ENCODE results near the gene TNFAIP8L2. TPM values are rescaled to one million over a fixed set of nuclear protein-coding genes. Genes with fewer than 3 reads are reported as not detected.

The TNFAIP8L2 gene
- total and polyA plus RNA-seq, 2 of the 8 experiments (the other 6 are each of a cell fraction or from before 2014, with no cell fraction given) = not detected

- H3K14ac ChIP-seq (ENCODE audit: insufficient read length) = no peak overlapping the region
- no peak overlapping the region for H3K4ac ChIP-seq (replicated peaks; ENCODE audit: insufficient read length, low read depth, low read length)
- H4K5ac ChIP-seq (ENCODE audit: insufficient read length, low read depth, low read length) = no peak overlapping the region
- 0 out of 2 replicates have a peak overlapping the region, but pooled peaks have one; percentile 40 for H4K8ac ChIP-seq (ENCODE audit: extremely low read depth, insufficient read depth, low read length)
- H2BK5ac ChIP-seq (ENCODE audit: low read depth, low read length) = no peak overlapping the region
- H2BK12ac ChIP-seq (ENCODE audit: low read depth, low read length) = no peak overlapping the region
- no peak overlapping the region for H2AK5ac ChIP-seq (ENCODE audit: low read depth, low read length)
- CTCF ChIA-PET (ENCODE audit: partially characterized antibody) = interaction anchor here (0.8 to 3.1 kb wide), 17 partner anchors 10 to 428 kb away, joined by 3 to 16 read pairs (median 4); partner anchors contain the start of genes TNFAIP8L2 and VPS72
- H2BK15ac ChIP-seq (ENCODE audit: low read length) = no peak overlapping the region
- no peaks in the 10 kb centered on the region for H4K20me1 ChIP-seq (replicated peaks in 1 of 2; ENCODE audit: control insufficient read depth in 1 of 2, insufficient read depth in 2 of 2, low read length in 2 of 2)
- no peak overlapping the region for H3K56ac ChIP-seq (replicated peaks; ENCODE audit: insufficient read length, low read depth, low read length)
- no peaks in the 10 kb centered on the region for H3K23me2 ChIP-seq (ENCODE audit: low read depth, low read length)
- no peak overlapping the region for H4K91ac ChIP-seq (replicated peaks; ENCODE audit: insufficient read length, low read length)
- no peaks in the 10 kb centered on the region for H3K9me3 ChIP-seq (ENCODE audit: insufficient read depth in 2 of 2, low read depth in 1 of 2, low read length in 1 of 2)
- no peaks in the 10 kb centered on the region for H3K79me2 ChIP-seq (ENCODE audit: control insufficient read depth in 1 of 2, insufficient read depth in 2 of 2, low read length in 2 of 2)
- FAIRE-seq = no peak
- POLR2A ChIA-PET (ENCODE audit: partially characterized antibody) = interaction anchor here (0.6 to 2.9 kb wide), 5 partner anchors 10 to 214 kb away, joined by 3 to 13 read pairs (median 8); partner anchors contain the start of genes SCNM1 and VPS72
- no peak overlapping the region for H2AFZ ChIP-seq (ENCODE audit: low read length)
- H3K36me3 ChIP-seq (ENCODE audit: control insufficient read depth in 2 of 4, insufficient read depth in 4 of 4, low read length in 3 of 4) = peaks cover 12 to 54% (median 34%) of the 10 kb centered on the region in 4 experiments
- H3K4me2 ChIP-seq (ENCODE audit: insufficient read depth in 1 of 2, low read depth in 2 of 2, low read length in 2 of 2) = no peak overlapping the region
- H3K79me1 ChIP-seq (ENCODE audit: low read depth, low read length) = no peaks in the 10 kb centered on the region
- H3K4me3 ChIP-seq (ENCODE audit: extremely low read depth in 1 of 4, insufficient read depth in 2 of 4, low read depth in 3 of 4, low read length in 4 of 4) = no peak overlapping the region
- no peak overlapping the region for H3K18ac ChIP-seq (ENCODE audit: extremely low read depth, low read length)
- 94% methylated on average over 17 of the region's 17 CpGs; no CpG with 5 or more reads in 1 of the 2 experiments for WGBS, 2 experiments (ENCODE audit: extremely low coverage in 1 of 2, insufficient coverage in 1 of 2, insufficient read length in 1 of 2, insufficient replicate concordance in 2 of 2, low coverage in 1 of 2, low lambda C conversion rate in 2 of 2, missing lambda C conversion rate in 1 of 2)
- no peak overlapping the region for H3K23ac ChIP-seq (ENCODE audit: insufficient read length)
- H3K27me3 ChIP-seq (replicated peaks in 1 of 4; ENCODE audit: control insufficient read depth in 3 of 4, extremely low read depth in 1 of 4, insufficient read depth in 3 of 4, low read length in 3 of 4) = no peaks in the 10 kb centered on the region
- no peak overlapping the region for H3K9ac ChIP-seq (replicated peaks in 1 of 4; ENCODE audit: extremely low read depth in 1 of 4, low read depth in 3 of 4, low read length in 3 of 4)
- H3K27ac ChIP-seq (ENCODE audit: low read depth, low read length) = no peak overlapping the region
- no peaks in the 10 kb centered on the region for H3K4me1 ChIP-seq (replicated peaks in 1 of 4; ENCODE audit: control insufficient read depth in 3 of 4, insufficient read depth in 4 of 4, low read length in 3 of 4)
- no peak overlapping the region for H2BK120ac ChIP-seq (replicated peaks; ENCODE audit: low read depth, low read length)
- no peak for DNase-seq (ENCODE audit: low read depth in 1 of 2, low spot score in 2 of 2)
- no peak overlapping the region for H2BK20ac ChIP-seq (ENCODE audit: low read length)
- no peak for TF ChIP-seq CTCF (IDR thresholded peaks at IDR 0.05; ENCODE audit: control extremely low read depth in 1 of 3, insufficient read depth in 1 of 3, low read depth in 1 of 3, low read length in 3 of 3)
- no peak for TF ChIP-seq TEAD4 (IDR thresholded peaks at IDR 0.05; ENCODE audit: low read depth, low read length)
- no peak for TF ChIP-seq KDM5A (IDR thresholded peaks at IDR 0.05; ENCODE audit: low read length)
- no peak for TF ChIP-seq SUZ12 (IDR thresholded peaks at IDR 0.05; ENCODE audit: low read length)
- no peak for TF ChIP-seq E2F6 (IDR thresholded peaks at IDR 0.05)
- no peak for TF ChIP-seq GTF2F1 (IDR thresholded peaks at IDR 0.05; ENCODE audit: borderline replicate concordance, low read depth, low read length)
- TF ChIP-seq GABPA (IDR thresholded peaks at IDR 0.05; ENCODE audit: borderline replicate concordance, insufficient read depth, low read length) = no peak
- TF ChIP-seq HDAC6 (IDR thresholded peaks at IDR 0.05; ENCODE audit: low read depth, low read length) = no peak
- no peak for TF ChIP-seq SAP30 (IDR thresholded peaks at IDR 0.05; ENCODE audit: insufficient read depth, insufficient replicate concordance, low read length)
- TF ChIP-seq KDM1A (IDR thresholded peaks at IDR 0.05; ENCODE audit: borderline replicate concordance, low read length) = no peak
These were observed 20.1 kb downstream of the TNFAIP8L2 start for GRCh38 chr1:151176514-151177045.

Data from H1 (cell line).